ENCODE measurements around the gene HES6.
A peak's percentile ranks its signal among the peaks of the same experiment; 100 is the strongest.
"Not testable (repeated sequence)": the region's sequence is repeated elsewhere in the genome, so short reads cannot be mapped to it uniquely, and the experiment has no call there.

Gene HES6

GRCh38 chr2:238273433-238273832 lies 33.6 kb upstream of the HES6 start:
- not testable (repeated sequence) for DNase-seq (ENCODE audit: low read depth in 2 of 2)

DNA sequence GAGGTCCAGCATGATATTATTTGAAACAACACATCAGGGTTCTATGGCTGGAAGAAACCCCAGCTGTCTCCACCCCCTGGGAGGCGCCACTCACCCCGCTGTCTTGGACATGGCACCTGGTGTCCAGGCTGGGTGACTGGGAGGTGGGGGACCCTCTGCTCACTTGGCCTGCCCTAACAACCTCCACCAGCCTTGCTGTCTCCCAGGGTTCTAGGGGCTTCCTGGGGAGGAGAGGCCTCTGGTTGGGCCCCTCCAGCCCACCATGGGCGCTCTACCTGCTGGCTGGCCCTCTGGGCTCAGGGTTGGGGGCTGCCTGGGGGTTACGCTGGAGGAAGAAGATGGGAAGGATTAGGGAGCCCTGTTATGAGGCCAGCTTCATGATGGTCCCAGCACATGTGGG lies 32.3 kb upstream of the HES6 start:
- no peak for DNase-seq (ENCODE audit: low read depth in 2 of 2)

DNA sequence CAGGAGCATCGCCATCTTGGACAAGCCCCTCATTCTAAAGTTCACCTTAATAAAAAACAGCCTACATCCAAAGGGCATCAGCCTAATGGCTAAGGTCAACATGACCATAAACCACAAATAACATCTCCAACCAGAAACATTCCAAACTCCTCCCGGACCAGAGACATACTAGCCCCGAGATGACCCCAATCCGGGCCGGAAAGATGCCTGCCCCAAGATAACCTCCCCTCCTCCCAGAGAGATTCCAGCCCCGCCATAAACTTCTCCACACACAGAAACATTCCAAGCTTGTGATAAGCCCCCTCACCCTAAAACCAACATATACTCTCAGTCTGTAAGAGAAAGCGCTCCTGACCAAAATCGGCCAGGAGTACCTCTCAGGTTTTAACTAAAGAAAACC lies 31.8 kb upstream of the HES6 start:
- DNase-seq (ENCODE audit: low read depth in 2 of 2), result not testable (repeated sequence)

DNA sequence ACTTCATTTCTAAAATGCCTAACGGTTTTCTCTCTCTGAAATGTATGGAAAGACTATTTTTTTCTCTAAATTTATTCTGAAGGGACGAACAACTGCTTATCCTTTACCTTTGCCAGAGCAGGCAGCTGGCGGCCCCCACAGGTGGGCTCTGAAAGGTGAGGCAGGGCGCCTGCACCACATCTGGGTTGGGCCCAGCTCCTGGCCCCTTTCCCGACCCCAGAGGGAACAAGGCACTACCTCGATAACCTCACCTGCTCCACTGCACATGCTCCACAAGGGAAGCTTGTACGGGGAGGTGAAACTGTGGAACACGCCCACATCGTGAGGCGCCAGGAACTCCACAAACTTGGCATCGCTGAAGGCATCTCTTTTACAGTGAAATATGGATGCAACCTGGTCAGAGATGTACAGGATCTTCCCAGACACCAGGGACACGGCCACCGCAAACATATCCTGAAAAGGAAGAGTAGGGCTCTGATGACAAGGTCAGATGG lies 31.3 kb upstream of the HES6 start:
- no peak for DNase-seq (ENCODE audit: low read depth in 2 of 2)

GRCh38 chr2:238270606-238271005 lies 30.8 kb upstream of the HES6 start:
- no peak for DNase-seq (ENCODE audit: low read depth in 2 of 2)

DNA sequence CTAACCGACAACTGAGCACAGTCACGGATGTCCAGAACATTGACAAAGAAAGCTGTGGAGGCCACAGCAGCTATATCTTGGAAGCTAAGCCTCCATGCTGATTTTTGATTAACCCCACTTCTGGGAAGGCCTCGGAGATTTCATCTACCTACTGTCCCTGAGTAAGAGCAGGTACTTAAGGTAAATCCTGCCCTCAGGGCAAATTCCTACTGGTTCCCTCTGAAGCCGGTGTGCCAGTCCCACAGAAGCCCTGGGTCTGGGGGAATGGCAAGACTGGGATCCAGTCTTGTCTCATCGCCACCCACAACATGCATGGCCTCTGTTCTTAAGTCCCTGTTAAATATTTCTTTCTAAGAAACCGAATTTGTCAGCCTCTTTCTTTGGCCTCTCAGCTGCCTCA lies 29.9 kb upstream of the HES6 start:
- DNase-seq (ENCODE audit: low read depth in 2 of 2), result no peak

DNA sequence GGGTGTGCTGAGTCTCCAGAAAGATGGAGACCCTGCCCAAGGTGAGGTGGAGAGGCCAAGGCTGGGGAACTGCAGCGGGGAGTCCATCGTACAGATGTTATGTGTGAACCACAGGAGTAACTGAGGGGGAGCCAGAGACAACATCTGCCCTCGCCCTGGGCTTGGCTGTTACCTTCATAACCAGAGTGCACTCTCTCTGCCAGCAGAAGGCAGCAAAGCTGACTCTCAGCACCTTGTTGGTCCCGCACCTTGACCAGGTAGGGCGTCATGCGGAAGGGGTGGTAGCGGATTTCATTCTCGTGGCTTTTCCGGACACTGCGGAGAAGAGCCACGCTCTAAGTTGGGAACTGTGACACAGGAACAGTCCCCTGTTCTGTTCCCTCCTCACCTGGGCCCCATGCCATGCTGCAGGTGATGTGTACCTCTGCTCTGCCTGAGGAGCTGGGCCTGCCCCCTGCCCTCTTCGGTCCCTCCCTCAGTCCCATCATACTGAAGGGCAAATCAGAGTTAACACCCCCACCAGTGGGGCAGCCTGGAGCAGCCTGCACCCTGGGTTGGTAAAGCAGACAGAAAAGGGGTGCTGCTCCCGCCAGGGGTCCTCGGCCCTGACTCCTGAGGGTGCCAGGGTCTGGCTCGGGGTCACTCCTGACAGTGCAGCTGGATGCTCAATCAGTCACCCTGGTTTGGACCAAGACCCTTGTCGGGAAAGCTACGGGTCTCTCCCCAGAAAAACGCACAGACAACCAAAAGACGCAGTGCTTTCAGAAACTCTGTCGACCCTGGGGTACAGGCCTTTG lies 28.2 kb upstream of the HES6 start:
- no peak for DNase-seq (ENCODE audit: low read depth in 2 of 2)

DNA sequence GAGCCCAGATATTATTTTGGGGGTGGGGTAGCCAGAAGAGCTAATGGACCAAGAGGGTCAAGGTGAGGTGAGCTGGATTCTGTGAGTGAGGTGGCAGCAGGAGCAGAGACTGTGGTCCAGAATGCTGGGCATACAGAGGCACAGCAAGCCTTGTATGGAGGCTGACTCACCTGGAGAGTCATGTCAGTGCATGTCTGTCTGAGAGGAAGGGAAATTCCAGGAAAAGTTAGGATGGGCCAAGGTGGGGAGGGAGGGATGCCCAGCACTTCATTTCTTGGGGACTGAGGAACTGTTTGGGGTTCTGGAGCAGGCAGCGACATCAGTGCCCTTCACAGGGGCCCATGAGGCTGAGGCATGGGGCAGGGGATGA lies 27.5 kb upstream of the HES6 start:
- no peak for DNase-seq (ENCODE audit: low read depth in 2 of 2)

DNA sequence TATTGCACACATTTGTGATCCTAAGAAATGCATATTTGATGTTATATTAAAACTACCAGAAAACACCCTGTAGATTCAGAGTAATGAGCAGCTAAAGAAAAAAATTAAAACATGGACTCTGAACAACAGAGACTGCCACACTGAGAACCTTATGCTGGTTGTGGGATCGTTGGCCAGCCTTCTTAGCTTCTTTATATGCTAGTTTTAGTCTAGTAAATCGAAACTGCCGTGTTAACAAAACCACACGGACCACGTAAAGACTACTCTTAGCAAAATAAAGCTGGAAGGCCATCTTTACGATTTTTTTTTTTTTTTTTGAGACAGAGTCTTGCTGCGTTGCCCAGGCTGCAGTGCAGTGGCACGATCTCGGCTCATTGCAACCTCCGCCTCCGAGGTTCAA lies 25.8 kb upstream of the HES6 start:
- no peak for DNase-seq (ENCODE audit: low read depth in 2 of 2)

DNA sequence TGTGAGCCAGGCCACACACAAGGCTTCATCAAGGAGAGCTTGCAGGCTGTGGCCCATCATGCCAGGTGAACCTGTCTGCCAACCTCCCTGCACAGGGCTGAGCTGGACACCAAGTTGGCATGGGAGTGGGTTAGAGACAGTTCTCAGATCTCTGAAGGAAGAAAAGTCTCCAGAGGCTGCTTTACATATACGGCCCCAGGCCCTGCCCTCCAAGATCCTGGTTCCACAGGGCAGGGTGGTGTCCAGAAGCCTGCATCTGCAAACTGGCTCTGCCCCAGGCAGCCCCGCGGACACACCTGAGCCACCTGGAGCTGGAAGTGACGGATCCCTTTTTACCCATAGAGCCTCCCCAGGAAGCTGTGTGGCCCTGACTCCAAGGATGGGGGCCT lies 24.2 kb upstream of the HES6 start:
- DNase-seq (ENCODE audit: low read depth in 2 of 2), result no peak

DNA sequence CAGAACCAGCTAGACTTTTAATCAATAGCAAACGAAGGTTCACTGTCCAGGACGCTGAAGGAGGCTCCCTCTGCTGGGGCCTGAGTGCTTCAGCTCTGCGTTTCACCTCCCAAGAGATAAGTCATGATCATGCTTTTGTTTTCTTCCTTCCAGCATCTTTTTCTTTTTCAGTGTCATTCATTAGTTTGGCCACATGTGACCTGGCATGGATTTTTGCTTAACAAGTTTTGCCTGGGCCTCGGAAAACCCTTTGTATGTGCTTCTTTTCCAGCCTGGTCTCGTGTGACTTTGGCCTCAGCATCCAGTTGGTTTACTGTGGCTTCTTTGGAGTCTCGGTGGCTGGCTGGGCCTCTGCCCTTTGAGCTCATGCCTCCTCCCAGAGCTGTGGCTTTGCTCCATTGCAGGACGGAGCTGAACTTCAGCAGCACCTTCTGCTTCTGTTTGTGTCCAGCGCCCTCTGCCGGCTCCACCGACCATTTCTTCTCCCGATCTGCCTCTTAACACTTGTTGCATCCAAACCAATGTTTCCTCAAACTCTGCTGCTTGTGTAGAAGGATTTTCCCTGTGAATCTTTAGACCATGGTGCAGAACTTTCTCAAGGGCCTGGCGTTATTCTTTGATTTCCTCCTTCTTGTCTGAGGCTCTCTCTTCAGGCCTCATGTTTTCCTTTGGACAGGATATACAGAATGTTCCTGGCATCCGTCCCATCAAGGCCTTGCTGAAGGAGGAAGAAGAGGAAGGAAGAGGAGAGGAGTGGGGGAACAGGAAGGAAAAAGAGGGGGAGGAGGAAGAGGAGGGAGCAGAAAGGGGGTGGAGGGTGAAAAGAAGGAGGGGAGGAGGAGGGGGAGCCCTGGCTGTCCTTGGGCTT lies 23.6 kb upstream of the HES6 start:
- peak; percentile 65 to 67 for DNase-seq (ENCODE audit: low read depth in 2 of 2)

GRCh38 chr2:238262496-238263122 lies 22.8 kb upstream of the HES6 start:
- no peak for DNase-seq (ENCODE audit: low read depth in 2 of 2)

GRCh38 chr2:238261718-238262375 lies 22.0 kb upstream of the HES6 start:
- no peak for DNase-seq (ENCODE audit: low read depth in 2 of 2)

DNA sequence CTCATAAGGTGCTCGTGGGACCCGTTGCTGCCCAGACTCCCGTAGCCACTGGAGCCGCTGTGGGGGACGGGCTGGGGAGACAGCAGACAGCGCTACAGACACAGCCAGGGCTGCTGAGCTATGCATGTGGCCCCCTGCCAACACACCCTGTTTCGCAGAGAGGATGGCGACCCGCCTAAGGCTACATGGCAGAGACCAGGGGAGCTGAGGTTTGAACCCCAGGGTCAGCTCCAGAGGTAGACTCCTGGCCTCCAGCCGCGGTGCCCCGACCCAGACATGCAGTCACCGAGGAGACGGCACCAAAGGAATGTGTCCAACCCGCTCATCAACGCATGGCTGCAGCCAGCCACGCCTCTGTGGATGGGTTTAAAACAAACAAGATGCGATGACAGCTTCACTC lies 21.0 kb upstream of the HES6 start:
- DNase-seq (ENCODE audit: low read depth in 2 of 2), result no peak

- DNase-seq (ENCODE audit: low read depth in 2 of 2), result no peak
Observed at GRCh38 chr2:238259061-238260020, 19.5 kb upstream of the HES6 start.

GRCh38 chr2:238257786-238258700 lies 18.2 kb upstream of the HES6 start:
- no peak for DNase-seq (ENCODE audit: low read depth in 2 of 2)

DNA sequence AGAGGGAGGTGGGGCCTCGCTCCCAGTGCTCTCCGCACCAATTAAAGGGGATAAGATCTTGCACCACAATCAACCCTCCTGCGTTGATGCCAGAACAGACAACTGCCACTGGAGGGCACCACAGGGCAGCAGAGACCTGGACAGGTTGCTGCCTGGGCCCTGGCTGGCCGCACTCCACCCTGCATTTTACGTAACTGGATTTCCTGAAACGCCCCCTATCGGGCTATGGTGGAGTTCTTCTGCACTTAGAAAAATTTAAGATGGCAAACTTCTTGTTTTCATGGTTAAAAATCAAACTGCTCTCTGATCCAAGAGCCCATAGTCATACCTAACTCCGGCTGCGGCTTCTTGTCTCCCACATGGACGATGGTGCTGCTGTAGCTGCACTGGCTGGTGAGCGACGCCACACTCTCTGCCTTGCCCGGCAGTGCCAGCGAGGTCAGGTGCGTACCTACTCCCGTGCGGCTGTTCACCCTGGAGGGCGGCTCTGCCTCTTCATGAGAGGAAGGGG lies 16.8 kb upstream of the HES6 start:
- peak; percentile 52 to 55 for DNase-seq (ENCODE audit: low read depth in 2 of 2)

DNA sequence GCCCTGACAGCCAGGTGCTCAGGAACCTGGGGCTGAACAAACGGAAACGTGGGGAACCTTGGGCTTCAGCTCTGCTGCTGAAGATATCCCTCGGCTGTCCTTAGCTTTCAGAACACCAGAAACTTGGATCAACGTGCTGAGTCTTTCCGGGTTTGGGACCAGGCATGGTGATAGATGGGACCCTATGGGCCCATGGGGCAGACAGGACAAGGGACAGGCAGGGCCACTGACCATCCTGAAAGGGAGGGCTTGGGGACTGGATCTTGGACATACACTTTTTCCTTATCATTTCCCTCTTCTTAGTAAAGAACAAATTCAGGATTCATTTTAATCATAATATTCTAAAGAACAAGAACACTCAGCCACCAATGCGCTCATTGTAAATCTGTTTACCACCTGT lies 16.3 kb upstream of the HES6 start:
- no peak for DNase-seq (ENCODE audit: low read depth in 2 of 2)

GRCh38 chr2:238255636-238256035 lies 15.8 kb upstream of the HES6 start:
- no peak for DNase-seq (ENCODE audit: low read depth in 2 of 2)

GRCh38 chr2:238255151-238255551 lies 15.3 kb upstream of the HES6 start:
- DNase-seq (ENCODE audit: low read depth in 2 of 2), result no peak
